ENCODE data around the gene LRP1. TPM values are rescaled to one million over a fixed set of nuclear protein-coding genes. Genes with fewer than 3 reads are reported as not detected.

The LRP1 gene
- total RNA-seq, 1 donor = 6.2 TPM

DNA sequence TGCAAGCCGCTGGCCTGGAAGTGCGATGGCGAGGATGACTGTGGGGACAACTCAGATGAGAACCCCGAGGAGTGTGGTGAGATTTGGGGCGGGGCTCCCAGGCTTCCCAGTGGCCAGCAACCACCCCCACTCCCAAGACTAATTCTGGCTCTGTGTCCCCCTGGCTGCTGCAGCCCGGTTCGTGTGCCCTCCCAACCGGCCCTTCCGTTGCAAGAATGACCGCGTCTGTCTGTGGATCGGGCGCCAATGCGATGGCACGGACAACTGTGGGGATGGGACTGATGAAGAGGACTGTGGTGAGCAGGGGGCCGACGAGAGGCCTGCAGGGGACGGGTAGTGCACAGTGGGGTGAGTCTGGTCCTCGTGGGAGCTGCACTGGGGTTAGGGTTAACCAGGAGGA is 76.2 kb downstream of the LRP1 start:
- DNase-seq (ENCODE audit: low read depth in 2 of 3, low spot score in 2 of 3) = no peak

DNA sequence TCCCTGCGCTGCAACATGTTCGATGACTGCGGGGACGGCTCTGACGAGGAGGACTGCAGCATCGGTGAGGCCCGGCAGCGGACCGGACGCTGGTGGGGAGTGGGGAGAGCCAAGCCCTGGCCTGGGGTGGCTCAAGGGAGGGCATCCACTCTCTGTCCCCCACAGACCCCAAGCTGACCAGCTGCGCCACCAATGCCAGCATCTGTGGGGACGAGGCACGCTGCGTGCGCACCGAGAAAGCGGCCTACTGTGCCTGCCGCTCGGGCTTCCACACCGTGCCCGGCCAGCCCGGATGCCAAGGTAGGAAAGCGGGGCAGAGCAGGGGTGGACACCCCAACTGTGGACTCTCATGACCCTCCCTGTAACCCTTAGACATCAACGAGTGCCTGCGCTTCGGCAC is 76.9 kb downstream of the LRP1 start:
- DNase-seq (ENCODE audit: low read depth in 2 of 3, low spot score in 2 of 3) = no peak

DNA sequence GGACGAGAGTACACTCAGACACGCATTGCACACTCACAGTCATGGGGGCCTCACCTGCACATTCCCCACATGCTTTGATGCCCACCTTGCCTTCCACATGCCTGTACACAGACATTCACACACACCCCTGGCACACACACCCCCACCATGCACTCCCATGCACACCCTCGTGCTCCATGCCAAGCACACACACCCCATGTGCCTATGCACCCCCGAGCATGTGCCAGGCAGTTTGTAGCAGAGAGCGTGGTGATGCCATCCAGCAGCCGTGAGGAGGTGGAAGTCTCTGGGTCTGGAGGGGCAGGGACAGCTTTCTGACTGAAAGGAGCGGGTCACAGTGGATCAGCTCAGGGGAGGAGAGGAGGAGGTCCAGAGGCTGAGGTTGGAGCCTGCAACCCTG is 77.6 kb downstream of the LRP1 start:
- no peak for DNase-seq (ENCODE audit: low read depth in 2 of 3, low spot score in 2 of 3)

DNA sequence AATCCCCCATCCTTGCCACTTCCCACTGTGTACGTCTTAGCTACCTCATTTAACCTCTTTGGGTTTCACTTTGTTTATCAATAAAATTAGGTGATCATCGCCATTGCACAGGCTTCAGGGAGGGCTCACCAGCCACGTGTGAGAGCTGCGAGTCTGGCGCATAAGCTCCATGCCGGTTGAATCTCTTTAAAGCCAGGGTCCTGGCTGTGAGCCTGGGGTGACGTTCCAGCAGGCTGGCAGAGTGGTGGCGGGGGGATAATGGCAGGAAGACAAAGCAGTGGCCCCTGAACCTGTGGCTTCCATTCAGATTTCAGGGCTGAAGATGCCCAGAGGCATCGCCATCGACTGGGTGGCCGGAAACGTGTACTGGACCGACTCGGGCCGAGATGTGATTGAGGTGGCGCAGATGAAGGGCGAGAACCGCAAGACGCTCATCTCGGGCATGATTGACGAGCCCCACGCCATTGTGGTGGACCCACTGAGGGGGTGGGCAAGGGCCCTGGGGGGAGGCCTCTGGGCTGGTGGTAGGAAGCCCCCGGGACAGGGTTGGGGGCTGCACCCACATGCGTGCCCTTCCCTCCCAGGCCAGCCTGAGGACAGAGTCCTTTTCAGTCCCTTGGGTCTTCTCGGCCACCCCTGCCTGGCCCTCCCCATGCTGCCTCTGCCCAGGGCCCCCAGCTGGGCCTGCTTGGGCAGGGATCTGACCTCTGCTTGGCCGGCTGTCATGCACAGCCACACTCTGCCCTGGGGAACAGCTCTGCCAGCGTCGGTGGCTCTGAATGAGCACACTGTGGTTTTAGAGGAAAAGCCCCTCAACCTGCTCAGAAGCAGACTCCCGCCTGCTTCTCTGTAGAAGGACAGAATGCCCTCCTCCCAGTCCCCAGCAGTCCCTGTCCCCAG is 79.7 kb downstream of the LRP1 start:
- DNase-seq (ENCODE audit: low read depth in 2 of 3, low spot score in 2 of 3) = no peak

DNA sequence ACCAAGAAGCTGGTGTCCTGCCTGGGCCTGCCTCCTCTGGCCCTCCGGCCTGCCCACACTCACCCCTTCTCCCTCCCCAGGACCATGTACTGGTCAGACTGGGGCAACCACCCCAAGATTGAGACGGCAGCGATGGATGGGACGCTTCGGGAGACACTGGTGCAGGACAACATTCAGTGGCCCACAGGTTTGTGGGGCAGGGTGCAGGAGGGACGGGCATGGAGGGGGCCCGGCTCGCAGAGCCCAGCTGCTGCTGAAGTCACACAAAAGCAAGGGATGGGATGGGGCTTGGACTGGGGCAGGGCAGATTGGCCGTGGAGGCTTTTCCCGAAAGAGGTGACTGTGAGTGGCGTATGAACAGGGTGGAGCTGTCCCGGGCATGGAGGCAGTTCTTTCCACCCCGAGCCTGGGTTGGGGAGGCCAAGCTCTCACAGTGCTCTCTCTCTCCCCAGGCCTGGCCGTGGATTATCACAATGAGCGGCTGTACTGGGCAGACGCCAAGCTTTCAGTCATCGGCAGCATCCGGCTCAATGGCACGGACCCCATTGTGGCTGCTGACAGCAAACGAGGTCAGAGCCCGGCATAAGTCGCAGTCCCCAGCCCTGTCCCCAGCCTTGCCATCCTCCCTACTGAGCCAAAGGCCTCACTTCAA is 80.5 kb downstream of the LRP1 start:
- DNase-seq (ENCODE audit: low read depth in 2 of 3, low spot score in 2 of 3) = no peak

DNA sequence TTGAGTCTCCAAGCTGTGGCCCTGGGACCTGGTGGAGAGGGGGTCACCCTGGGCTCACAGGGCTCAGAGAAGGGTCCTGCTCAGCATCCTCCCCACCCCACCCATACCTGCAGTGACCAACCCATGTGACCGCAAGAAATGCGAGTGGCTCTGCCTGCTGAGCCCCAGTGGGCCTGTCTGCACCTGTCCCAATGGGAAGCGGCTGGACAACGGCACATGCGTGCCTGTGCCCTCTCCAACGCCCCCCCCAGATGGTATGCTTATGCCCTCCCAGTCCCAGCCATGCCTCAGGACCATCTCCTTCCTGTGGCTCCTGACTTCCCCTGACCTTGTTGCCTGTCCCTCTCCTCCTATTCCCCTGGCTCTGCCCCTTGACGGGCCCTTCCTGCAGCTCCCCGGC is 81.6 kb downstream of the LRP1 start:
- DNase-seq (ENCODE audit: low read depth in 2 of 3, low spot score in 2 of 3) = no peak

DNA sequence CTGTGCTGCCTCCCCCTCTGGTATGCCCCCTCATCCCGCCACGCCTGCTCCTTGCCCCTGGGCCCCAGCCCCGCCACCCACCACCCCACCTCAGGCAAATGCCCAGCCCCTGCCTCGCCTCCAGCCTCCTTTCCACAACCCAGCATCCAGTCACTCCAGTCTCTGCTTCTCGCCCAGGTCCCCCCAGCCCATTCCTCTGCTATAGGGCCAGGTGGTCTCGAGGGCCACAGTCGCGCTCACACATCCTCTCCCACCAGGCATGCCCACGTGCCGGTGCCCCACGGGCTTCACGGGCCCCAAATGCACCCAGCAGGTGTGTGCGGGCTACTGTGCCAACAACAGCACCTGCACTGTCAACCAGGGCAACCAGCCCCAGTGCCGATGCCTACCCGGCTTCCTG is 82.2 kb downstream of the LRP1 start:
- DNase-seq (ENCODE audit: low read depth in 2 of 3, low spot score in 2 of 3) = no peak

DNA sequence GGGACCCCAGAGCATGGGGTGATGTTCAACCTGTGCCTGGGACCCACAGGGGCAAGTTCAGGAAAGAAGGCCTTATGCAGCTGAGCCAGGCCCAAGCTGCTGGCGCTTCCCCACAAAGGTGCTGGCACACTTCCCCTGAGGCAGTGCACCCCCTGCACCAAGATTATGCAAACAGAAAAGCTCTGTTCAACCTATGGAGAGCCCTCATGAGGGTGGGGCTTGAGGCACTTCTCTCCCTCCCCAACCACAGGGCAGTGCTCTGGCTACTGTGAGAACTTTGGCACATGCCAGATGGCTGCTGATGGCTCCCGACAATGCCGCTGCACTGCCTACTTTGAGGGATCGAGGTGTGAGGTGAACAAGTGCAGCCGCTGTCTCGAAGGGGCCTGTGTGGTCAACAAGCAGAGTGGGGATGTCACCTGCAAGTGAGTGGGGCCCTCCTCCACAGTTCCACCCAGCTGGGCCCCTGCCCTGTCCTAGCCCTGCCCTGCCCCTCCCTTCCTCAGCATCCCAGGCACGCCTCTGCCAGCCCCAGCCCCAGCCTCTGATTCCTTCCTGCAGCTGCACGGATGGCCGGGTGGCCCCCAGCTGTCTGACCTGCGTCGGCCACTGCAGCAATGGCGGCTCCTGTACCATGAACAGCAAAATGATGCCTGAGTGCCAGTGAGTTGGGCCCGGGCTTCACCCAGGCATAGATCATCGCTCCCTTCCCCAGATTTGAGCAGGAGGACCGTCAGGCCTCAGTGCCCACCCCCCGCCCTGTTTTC is 82.8 kb downstream of the LRP1 start:
- no peak for DNase-seq (ENCODE audit: low read depth in 2 of 3, low spot score in 2 of 3)

DNA sequence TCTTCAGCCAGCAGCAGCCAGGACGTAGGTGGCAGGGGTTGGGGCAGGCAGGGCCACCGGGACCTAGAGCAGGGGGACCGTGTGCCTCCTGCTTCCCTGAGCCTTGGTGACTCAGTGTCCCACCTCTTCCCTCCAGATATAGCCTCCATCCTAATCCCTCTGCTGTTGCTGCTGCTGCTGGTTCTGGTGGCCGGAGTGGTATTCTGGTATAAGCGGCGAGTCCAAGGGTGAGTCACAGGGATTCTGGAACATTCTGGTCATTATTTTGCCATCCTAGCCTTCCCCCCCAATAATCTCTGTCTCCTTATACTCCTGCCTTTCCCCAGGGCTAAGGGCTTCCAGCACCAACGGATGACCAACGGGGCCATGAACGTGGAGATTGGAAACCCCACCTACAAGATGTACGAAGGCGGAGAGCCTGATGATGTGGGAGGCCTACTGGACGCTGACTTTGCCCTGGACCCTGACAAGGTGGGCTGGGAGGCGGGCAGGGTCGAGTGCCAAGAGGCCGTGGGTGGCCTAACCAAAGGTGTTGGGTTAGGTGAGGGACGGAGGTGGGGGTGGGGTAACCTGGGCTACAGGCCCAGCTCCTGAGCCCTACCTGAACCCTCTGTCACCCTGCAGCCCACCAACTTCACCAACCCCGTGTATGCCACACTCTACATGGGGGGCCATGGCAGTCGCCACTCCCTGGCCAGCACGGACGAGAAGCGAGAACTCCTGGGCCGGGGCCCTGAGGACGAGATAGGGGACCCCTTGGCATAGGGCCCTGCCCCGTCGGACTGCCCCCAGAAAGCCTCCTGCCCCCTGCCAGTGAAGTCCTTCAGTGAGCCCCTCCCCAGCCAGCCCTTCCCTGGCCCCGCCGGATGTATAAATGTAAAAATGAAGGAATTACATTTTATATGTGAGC is 83.8 kb downstream of the LRP1 start:
- no peak for DNase-seq (ENCODE audit: low read depth in 2 of 3, low spot score in 2 of 3)

DNA sequence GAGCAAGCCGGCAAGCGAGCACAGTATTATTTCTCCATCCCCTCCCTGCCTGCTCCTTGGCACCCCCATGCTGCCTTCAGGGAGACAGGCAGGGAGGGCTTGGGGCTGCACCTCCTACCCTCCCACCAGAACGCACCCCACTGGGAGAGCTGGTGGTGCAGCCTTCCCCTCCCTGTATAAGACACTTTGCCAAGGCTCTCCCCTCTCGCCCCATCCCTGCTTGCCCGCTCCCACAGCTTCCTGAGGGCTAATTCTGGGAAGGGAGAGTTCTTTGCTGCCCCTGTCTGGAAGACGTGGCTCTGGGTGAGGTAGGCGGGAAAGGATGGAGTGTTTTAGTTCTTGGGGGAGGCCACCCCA is 84.4 kb downstream of the LRP1 start:
- DNase-seq (ENCODE audit: low read depth in 2 of 3, low spot score in 2 of 3) = no peak

DNA sequence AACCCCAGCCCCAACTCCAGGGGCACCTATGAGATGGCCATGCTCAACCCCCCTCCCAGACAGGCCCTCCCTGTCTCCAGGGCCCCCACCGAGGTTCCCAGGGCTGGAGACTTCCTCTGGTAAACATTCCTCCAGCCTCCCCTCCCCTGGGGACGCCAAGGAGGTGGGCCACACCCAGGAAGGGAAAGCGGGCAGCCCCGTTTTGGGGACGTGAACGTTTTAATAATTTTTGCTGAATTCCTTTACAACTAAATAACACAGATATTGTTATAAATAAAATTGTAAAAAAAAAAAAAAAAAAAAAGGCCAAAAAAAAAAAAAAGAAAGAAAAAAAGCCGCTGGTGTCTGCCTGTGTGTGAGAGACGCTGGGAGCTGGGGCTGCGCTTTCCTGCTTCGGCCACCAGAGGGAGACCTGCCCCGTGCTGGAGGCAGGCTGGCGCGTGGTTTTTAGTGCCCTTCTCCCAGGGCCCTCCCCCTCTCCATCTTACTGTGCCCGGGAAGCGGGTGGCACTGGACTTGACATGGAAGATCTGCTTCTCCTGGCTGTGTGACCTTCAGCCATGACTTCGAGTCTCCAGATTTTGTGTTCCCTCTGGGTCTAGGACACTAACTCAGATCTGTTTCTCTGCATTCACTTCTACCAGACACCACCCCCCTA is 84.9 kb downstream of the LRP1 start:
- peak; percentile 64 to 88 (median 81) for DNase-seq (ENCODE audit: low read depth in 2 of 3, low spot score in 2 of 3)

DNA sequence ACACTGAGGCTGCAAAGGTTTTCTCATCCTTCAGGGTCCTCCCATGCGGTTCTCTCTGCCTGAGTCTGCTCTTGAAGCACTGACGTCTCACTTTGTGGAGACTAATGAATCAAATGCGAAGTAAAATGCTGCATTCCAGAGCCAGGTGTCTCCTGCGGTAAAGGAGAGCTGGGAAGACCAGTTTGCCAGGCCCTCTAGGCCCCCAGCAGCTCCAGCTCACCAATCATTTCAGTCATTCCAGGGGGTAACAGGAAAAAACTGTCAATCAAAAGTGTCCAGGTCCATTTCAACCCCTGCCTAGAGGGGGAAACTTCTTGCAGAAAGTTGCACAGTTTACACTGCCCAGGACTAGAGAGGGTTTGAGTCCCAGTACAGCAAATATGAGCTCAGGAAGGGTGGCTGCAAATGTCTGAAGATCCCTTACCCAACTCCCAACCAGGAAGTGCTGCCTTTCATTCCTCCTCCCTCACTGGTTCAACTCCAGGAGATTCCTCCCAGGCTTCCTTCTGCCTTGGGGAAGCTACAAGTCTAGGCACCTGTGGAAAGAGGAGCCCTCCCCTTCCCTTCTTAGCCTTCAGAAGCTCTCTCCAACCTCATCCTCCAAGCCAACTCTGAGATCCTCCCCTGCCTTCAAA is 85.6 kb downstream of the LRP1 start:
- no peak for DNase-seq (ENCODE audit: low read depth in 2 of 3, low spot score in 2 of 3)

DNA sequence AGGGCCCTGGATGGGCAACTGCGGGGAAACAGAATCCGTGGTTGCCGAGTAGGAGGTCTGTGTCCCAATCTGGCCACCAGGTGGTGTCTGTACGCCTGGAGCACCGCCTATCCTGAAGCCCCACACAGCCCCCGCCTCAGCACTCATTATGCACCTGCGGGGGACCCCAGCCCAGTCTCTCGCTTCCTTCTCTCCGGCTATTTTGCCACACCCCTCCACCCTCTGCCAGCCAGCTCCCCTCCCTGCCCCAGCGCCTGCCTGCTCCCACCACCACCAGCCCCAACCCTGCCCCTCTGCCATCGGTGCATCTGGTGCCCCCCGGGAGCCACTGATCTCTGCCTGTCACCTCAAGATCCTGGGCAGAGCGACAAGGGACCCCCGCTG is 86.1 kb downstream of the LRP1 start:
- DNase-seq (ENCODE audit: low read depth in 2 of 3, low spot score in 2 of 3) = peak in 2 of 3 donors; percentile 69 to 77

DNA sequence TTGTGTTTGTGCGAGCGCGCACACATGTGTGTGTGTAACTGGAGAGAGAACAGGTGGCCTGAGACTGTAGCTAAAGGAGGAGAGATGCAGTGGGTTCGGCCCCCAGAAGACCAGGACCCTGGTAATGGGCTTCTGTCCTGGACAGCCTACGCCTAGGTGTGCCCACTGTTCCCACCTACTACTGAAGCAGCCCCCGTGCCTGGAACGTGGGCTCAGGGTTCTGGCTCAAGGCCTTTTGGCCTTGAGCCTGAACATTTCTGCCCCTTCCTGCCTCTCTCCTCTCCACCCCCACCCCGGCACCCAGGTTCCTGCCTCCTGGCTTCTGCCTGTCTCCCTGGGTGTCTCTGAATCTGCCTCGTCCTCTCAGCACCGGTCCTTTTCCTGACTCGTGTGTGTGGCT is 86.8 kb downstream of the LRP1 start:
- no peak for DNase-seq (ENCODE audit: low read depth in 2 of 3, low spot score in 2 of 3)

DNA sequence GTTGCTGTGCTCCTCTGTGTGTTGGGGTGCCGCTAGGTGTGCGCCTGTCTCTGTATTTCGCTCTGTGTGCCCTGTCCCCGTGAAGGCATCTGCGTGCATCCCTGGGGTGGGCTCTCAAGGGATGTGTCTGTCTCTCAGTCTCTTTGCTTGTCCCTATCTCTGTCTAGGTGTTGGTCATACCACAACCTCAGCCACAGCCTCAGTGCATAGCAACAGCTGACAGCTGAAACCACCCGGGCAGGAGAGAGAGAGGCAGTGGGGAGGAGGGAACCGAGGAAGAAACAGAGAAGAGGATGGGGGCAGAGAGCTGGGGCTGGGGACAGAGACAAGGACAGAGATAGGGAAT is 87.4 kb downstream of the LRP1 start:
- DNase-seq (ENCODE audit: low read depth in 2 of 3, low spot score in 2 of 3) = peak in 1 of 3 donors; percentile 48

DNA sequence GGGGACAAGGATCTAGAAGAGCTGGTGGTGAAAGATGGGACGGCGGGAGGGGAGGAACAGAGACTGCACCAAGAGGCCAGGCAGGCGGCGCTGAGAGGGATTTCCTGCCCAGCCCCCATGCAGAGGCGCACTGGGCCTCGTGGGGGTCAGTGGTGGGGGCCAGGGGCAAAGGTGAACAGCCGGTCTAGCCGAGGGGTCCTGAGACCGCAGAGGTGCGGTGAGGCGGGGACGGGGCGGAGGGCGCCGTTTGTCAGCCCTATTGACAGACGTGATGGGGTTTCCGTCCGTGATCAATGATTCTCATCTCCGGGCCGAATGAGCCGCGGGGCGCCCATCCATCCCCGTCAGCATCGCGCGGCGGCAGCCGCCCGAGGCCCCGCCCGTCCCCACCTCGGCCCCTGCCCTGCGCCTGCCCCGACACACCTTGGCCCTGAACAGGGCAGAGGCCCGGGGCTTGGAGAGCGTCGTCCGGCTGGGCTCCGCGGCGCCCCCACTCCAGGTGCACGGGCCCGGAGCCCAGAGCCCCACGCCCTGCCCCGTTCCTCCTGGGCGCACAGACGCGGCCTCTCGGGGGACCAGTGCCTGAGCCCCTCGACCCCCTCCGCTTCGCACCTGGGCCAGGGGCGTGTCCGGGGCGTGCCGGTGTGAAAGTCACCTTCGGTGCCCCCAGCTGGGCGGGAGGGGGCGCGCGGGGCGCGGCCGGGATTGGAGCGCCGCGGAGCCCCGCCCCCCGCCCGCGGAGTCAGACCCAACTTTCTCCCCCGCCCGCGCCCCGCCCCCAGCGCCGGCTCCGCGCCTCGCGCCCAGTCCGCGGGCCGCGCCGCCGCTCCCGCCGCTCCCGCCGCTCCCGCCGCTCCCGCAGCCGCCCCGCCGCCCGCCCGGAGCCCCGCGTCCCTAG is 88.0 kb downstream of the LRP1 start, which contains the start of gene NXPH4:
NXPH4 (plus strand) TSS at position 781 of the 898 bp plus-strand sequence. CDS start 176 bp downstream, outside the sequence.
- no peak for DNase-seq (ENCODE audit: low read depth in 2 of 3, low spot score in 2 of 3)

DNA sequence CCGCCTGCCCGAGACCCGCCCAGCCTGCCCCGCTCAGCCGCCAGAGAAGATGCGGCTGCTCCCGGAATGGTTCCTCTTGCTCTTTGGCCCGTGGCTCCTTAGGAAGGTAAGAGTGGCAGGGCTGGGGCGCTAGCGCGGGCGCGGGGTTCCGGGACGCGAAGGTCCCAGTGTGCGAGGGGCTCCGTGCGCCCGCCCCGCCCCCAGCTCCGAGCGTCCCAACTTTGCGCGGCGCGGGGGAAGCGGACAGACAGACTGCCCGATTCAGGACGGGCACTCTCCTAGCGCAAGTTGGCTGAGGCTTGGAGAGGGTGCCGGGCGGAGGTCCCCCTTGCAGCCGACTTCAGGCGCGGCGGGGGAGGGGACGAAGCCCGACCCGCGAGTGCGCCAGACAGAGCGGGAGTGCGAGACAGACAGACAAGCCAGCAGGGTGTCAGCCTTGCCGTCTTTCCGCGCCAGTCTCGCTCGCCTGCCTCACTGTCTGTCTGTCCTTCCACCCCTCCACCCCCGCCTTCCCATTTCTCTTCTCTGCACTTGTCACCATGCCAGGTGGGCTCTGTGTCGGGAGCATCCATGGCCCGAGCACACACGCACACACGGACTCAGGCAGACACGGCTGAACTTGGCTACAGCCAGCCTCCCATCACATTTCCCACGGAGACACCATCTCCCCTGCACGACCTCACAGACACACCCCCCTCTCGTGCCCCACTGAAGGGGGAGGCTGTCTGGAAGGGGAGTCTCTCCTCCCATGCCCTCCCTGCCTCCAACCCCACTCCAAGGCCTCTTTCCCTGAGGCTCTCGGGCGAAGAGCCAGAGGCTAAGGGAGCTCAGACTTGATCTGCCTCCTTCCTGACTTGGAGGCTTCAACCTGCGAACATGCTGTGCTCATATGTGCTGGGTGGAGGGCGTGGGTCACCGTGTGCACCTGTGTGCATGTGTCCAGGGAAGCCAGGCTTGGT is 88.9 kb downstream of the LRP1 start:
- no peak for DNase-seq (ENCODE audit: low read depth in 2 of 3, low spot score in 2 of 3)

Data from hematopoietic multipotent progenitor cell (in vitro differentiated cells).